WTC11 (cell line): ENCODE data around the gene CRKL. TPM values are rescaled to one million over a fixed set of nuclear protein-coding genes. Genes with fewer than 3 reads are reported as not detected.

Experiments
- ATAC-seq: fragments of 200-7000 bp; cut with Tn5 transposase; 2 replicates; pipeline ENCODE4 v1.10.0; 2021; ENCODE audit warnings: mild to moderate bottlenecking, moderate library complexity
- CTCF ChIA-PET: fragments of 300-600 bp; sonication (Branson Sonifier 250); formaldehyde crosslinking; loops from one replicate; lab custom pipeline; 2021; ENCODE audit warnings: antibody characterized with exemption; lab: Charles Lee
- POLR2A ChIA-PET: fragments of 350-600 bp; sonication (Branson Sonifier 250); formaldehyde crosslinking; loops from one replicate; lab custom pipeline; 2021; ENCODE audit warnings: antibody characterized with exemption; lab: Charles Lee
- DNase-seq: peaks from one replicate; pipeline ENCODE4 v3.0.0; 2021; ENCODE audit warnings: low spot score
- H3K27ac Mint-ChIP-seq: 2 replicates; pipeline ENCODE4 v1.8.0; 2021; ENCODE audit warnings: mixed read lengths
- H3K27me3 Mint-ChIP-seq: 2 replicates; pipeline ENCODE4 v1.8.0; 2021; ENCODE audit warnings: low read depth, mild to moderate bottlenecking, moderate library complexity, mixed read lengths
- H3K36me3 Mint-ChIP-seq: 2 replicates; pipeline ENCODE4 v1.8.0; 2021; ENCODE audit warnings: mixed read lengths
- H3K4me1 Mint-ChIP-seq: 2 replicates; pipeline ENCODE4 v1.8.0; 2022; ENCODE audit warnings: mixed read lengths
- H3K4me3 Mint-ChIP-seq: 2 replicates; pipeline ENCODE4 v1.8.0; 2021; ENCODE audit warnings: mild to moderate bottlenecking, moderate library complexity, mixed read lengths
- H3K9me3 Mint-ChIP-seq: 2 replicates; pipeline ENCODE4 v1.8.0; 2021; ENCODE audit warnings: mixed read lengths
- ATF1 ChIP-seq: sonication (generic); formaldehyde crosslinking; IDR thresholded peaks from 2 replicates; pipeline ENCODE4 v1.8.1; 2023; ENCODE audit warnings: mild to moderate bottlenecking, moderate library complexity, missing genetic modification reagents
- ATF6 ChIP-seq: sonication (generic); formaldehyde crosslinking; IDR thresholded peaks from 2 replicates; pipeline ENCODE4 v1.8.1; 2023; ENCODE audit warnings: mild to moderate bottlenecking, missing genetic modification reagents
- CDX4 ChIP-seq: fragments of 250-450 bp; sonication (Bioruptor Pico); IDR thresholded peaks from 2 replicates; pipeline ENCODE4 v1.9.0; 2021; ENCODE audit warnings: moderate library complexity, mild to moderate bottlenecking, inconsistent platforms, borderline replicate concordance
- E2F1 ChIP-seq: sonication (generic); formaldehyde crosslinking; IDR thresholded peaks from 2 replicates; pipeline ENCODE4 v1.8.0; 2022; ENCODE audit warnings: mild to moderate bottlenecking, missing genetic modification reagents
- ESRRA ChIP-seq: sonication (generic); formaldehyde crosslinking; IDR thresholded peaks from 2 replicates; pipeline ENCODE4 v1.8.1; 2022; ENCODE audit warnings: mild to moderate bottlenecking, missing genetic modification reagents, borderline replicate concordance
- GABPB1 ChIP-seq: sonication (generic); formaldehyde crosslinking; IDR thresholded peaks from 2 replicates; pipeline ENCODE4 v1.8.1; 2023; ENCODE audit warnings: mild to moderate bottlenecking, missing genetic modification reagents
- GRHL2 ChIP-seq: fragments of 250-450 bp; sonication (Bioruptor Pico); IDR thresholded peaks from 2 replicates; pipeline ENCODE4 v1.8.0; 2022; ENCODE audit warnings: mild to moderate bottlenecking, moderate library complexity; ENCODE audit not compliant: insufficient replicate concordance, severe bottlenecking
- GTF2I ChIP-seq: fragments of 250-450 bp; sonication (Bioruptor Pico); conservative IDR thresholded peaks from 2 replicates; pipeline ENCODE4 v1.4.0; 2021; ENCODE audit warnings: mild to moderate bottlenecking
- MXD4 ChIP-seq: fragments of 250-450 bp; sonication (Bioruptor Pico); IDR thresholded peaks from 2 replicates; pipeline ENCODE4 v1.8.0; 2021; ENCODE audit warnings: mild to moderate bottlenecking, moderate library complexity, borderline replicate concordance
- OVOL2 ChIP-seq: fragments of 250-450 bp; sonication (Bioruptor Pico); IDR thresholded peaks from 2 replicates; pipeline ENCODE4 v1.9.0; 2021; ENCODE audit warnings: mild to moderate bottlenecking, borderline replicate concordance
- PRDM15 ChIP-seq: sonication (generic); formaldehyde crosslinking; IDR thresholded peaks from 2 replicates; pipeline ENCODE4 v1.8.0; 2022; ENCODE audit warnings: missing genetic modification reagents
- PRRX2 ChIP-seq: fragments of 250-450 bp; sonication (Bioruptor Pico); IDR thresholded peaks from 2 replicates; pipeline ENCODE4 v1.8.0; 2021; ENCODE audit warnings: mild to moderate bottlenecking
- STAT6 ChIP-seq: sonication (generic); formaldehyde crosslinking; conservative IDR thresholded peaks from 2 replicates; pipeline ENCODE4 v1.8.1; 2023; ENCODE audit warnings: mild to moderate bottlenecking, low read depth, missing genetic modification reagents, moderate library complexity
- TP53 ChIP-seq: sonication (generic); formaldehyde crosslinking; IDR thresholded peaks from 2 replicates; pipeline ENCODE4 v1.8.1; 2023; ENCODE audit warnings: mild to moderate bottlenecking, missing genetic modification reagents
- USF1 ChIP-seq: sonication (generic); formaldehyde crosslinking; IDR thresholded peaks from 2 replicates; pipeline ENCODE4 v1.8.0; 2022; ENCODE audit warnings: mild to moderate bottlenecking, missing genetic modification reagents
- ZBTB43 ChIP-seq: sonication (generic); formaldehyde crosslinking; IDR thresholded peaks from 2 replicates; pipeline ENCODE4 v1.8.1; 2023; ENCODE audit warnings: mild to moderate bottlenecking, missing genetic modification reagents
- ZMAT4 ChIP-seq: fragments of 250-450 bp; sonication (Bioruptor Pico); IDR thresholded peaks from 2 replicates; pipeline ENCODE4 v1.9.0; 2021; ENCODE audit warnings: mild to moderate bottlenecking
- ZNF121 ChIP-seq: sonication (generic); formaldehyde crosslinking; IDR thresholded peaks from 2 replicates; pipeline ENCODE4 v1.8.0; 2023; ENCODE audit warnings: missing genetic modification reagents
- ZNF416 ChIP-seq: fragments of 250-450 bp; sonication (Bioruptor Pico); IDR thresholded peaks from 2 replicates; pipeline ENCODE4 v1.9.0; 2021; ENCODE audit warnings: mild to moderate bottlenecking, inconsistent platforms
- ZNF423 ChIP-seq: fragments of 250-450 bp; sonication (Bioruptor Pico); IDR thresholded peaks from 2 replicates; pipeline ENCODE4 v2.1.2; 2022; ENCODE audit warnings: mild to moderate bottlenecking, moderate library complexity
- ZNF671 ChIP-seq: fragments of 250-450 bp; sonication (Bioruptor Pico); IDR thresholded peaks from 2 replicates; pipeline ENCODE4 v1.8.0; 2021; ENCODE audit warnings: mild to moderate bottlenecking
- total RNA-seq: library from RNA; stranded (reverse); gene quantifications from 3 replicates; pipeline ENCODE4 v1.2.3, GENCODE V29; 2021

Gene CRKL
- total RNA-seq, 1 experiment from 2014 or later = 114 TPM

GRCh38 chr22:20904008-20904979 lies 12.9 kb upstream of the CRKL start:
- ChIA-PET POLR2A (no interaction called here), CTCF (interaction anchor here (1.3 to 2.2 kb wide), 3 partner anchors 13 to 19 kb away, joined by 4 to 8 read pairs (median 7); partner anchors contain the start of gene CRKL)
- Mint-ChIP-seq H3K4me1 (no peaks in the 10 kb centered on the region), H3K36me3 (no peaks in the 10 kb centered on the region), H3K27me3 (no peaks in the 10 kb centered on the region; the same call in none of the 2 replicates), H3K27ac (no peak overlapping the region), H3K9me3 (no peaks in the 10 kb centered on the region), H3K4me3 (no peak overlapping the region)
- no peak for TF ChIP-seq PRDM15 (CRISPR knock-in tag)
- peak; percentile 98 for TF ChIP-seq GABPB1 (CRISPR knock-in tag)
- peak; percentile 60; the same call in 1 of the 2 replicates for TF ChIP-seq ZNF121 (CRISPR knock-in tag)
- no peak for TF ChIP-seq MXD4 (CRISPR knock-in tag)
- no peak for ATAC-seq
- no peak for DNase-seq

- POLR2A ChIA-PET = no interaction called here
- no peaks in the 10 kb centered on the region for H3K9me3 Mint-ChIP-seq
- no peak overlapping the region for H3K27ac Mint-ChIP-seq
- H3K4me1 Mint-ChIP-seq = no peaks in the 10 kb centered on the region
- DNase-seq = no peak
- H3K27me3 Mint-ChIP-seq = no peaks in the 10 kb centered on the region; the same call in none of the 2 replicates
- CTCF ChIA-PET = interaction anchor here (1.3 to 2.1 kb wide), 2 partner anchors 12 to 19 kb away, joined by 4 to 8 read pairs; partner anchors contain the start of gene CRKL
- H3K36me3 Mint-ChIP-seq = no peaks in the 10 kb centered on the region
- no peak for ATAC-seq
- no peak overlapping the region for H3K4me3 Mint-ChIP-seq
- no peak for TF ChIP-seq USF1 (CRISPR knock-in tag)
- no peak for TF ChIP-seq GTF2I
- no peak for TF ChIP-seq OVOL2 (CRISPR knock-in tag)
- no peak for TF ChIP-seq CDX4 (CRISPR knock-in tag)
- no peak for TF ChIP-seq STAT6 (CRISPR knock-in tag)
- no peak for TF ChIP-seq ATF6 (CRISPR knock-in tag)
- no peak for TF ChIP-seq E2F1 (CRISPR knock-in tag)
- TF ChIP-seq ZNF671 = no peak
- TF ChIP-seq TP53 (CRISPR knock-in tag) = no peak
- no peak for TF ChIP-seq ZNF423 (CRISPR knock-in tag)
- no peak for TF ChIP-seq ZBTB43
- no peak for TF ChIP-seq GRHL2 (CRISPR knock-in tag)
- TF ChIP-seq ATF1 (CRISPR knock-in tag) = no peak
- TF ChIP-seq PRRX2 (CRISPR knock-in tag) = no peak
- no peak for TF ChIP-seq ZNF416 (CRISPR knock-in tag)
- TF ChIP-seq ZMAT4 (CRISPR knock-in tag) = no peak
- TF ChIP-seq ESRRA (CRISPR knock-in tag) = no peak
Observed at GRCh38 chr22:20904980-20905355, 12.2 kb upstream of the CRKL start.
